GM23338 (cell line): ENCODE results near the gene LAMA4. TPM values are rescaled to one million over a fixed set of nuclear protein-coding genes. Genes with fewer than 3 reads are reported as not detected.

Source experiments
- ATAC-seq: fragments of 200-7000 bp; cut with Tn5 transposase; 3 replicates; pipeline ENCODE4 v1.9.1; 2020
- DNase-seq: peaks from one replicate; pipeline ENCODE4 v3.0.0-alpha.2; 2015; ENCODE audit warnings: low spot score
- H2AFZ ChIP-seq: fragments of 200-600 bp; sonication (generic); 2 replicates; pipeline ENCODE4 v1.8.0; 2016; ENCODE audit warnings: antibody characterized with exemption, mild to moderate bottlenecking, moderate library complexity
- H3F3A ChIP-seq: fragments of 200-600 bp; sonication (generic); replicated peaks from 2 replicates; pipeline ENCODE4 v1.8.0; 2017; ENCODE audit warnings: antibody characterized with exemption, mixed run types, low read depth
- H3K27ac ChIP-seq: fragments of 200-600 bp; sonication (generic); 2 replicates; pipeline ENCODE4 v1.6.1; 2016; ENCODE audit warnings: low read depth
- H3K27me3 ChIP-seq: fragments of 200-600 bp; sonication (generic); 2 replicates; pipeline ENCODE4 v1.8.0; 2016; ENCODE audit warnings: mild to moderate bottlenecking, mixed run types, moderate library complexity; ENCODE audit not compliant: insufficient read depth
- H3K36me3 ChIP-seq: fragments of 200-600 bp; sonication (generic); 2 replicates; pipeline ENCODE4 v1.8.0; 2016; ENCODE audit warnings: mild to moderate bottlenecking; ENCODE audit not compliant: insufficient read depth
- H3K4me1 ChIP-seq: fragments of 200-600 bp; sonication (generic); 2 replicates; pipeline ENCODE4 v1.8.0; 2016; ENCODE audit warnings: mild to moderate bottlenecking, moderate library complexity; ENCODE audit not compliant: insufficient read depth
- H3K4me2 ChIP-seq: fragments of 200-600 bp; sonication (generic); 2 replicates; pipeline ENCODE4 v1.7.1; 2017; ENCODE audit warnings: mixed run types
- H3K4me3 ChIP-seq: fragments of 200-600 bp; sonication (generic); 2 replicates; pipeline ENCODE4 v1.6.1; 2016; ENCODE audit warnings: mixed run types
- H3K79me2 ChIP-seq: fragments of 200-600 bp; sonication (generic); replicated peaks from 2 replicates; pipeline ENCODE4 v1.8.0; 2017; ENCODE audit warnings: mild to moderate bottlenecking; ENCODE audit not compliant: insufficient read depth
- H3K9me2 ChIP-seq: fragments of 200-600 bp; sonication (generic); 2 replicates; pipeline ENCODE4 v1.8.0; 2017; ENCODE audit not compliant: insufficient read depth
- H4K20me1 ChIP-seq: fragments of 200-600 bp; sonication (generic); replicated peaks from 2 replicates; pipeline ENCODE4 v1.8.0; 2017; ENCODE audit warnings: mild to moderate bottlenecking; ENCODE audit not compliant: insufficient read depth
- H3K27ac Mint-ChIP-seq: 2 replicates; pipeline ENCODE4 v1.8.0; 2020; ENCODE audit warnings: inconsistent platforms, mild to moderate bottlenecking, moderate library complexity, mixed read lengths
- H3K27me3 Mint-ChIP-seq: 3 replicates; pipeline ENCODE4 v1.8.0; 2022; ENCODE audit warnings: low read depth, mild to moderate bottlenecking, moderate library complexity, mixed read lengths, inconsistent platforms; ENCODE audit not compliant: insufficient read depth, poor library complexity
- H3K36me3 Mint-ChIP-seq: 3 replicates; pipeline ENCODE4 v1.8.0; 2021; ENCODE audit warnings: low read depth, mild to moderate bottlenecking, inconsistent platforms, moderate library complexity, mixed read lengths
- H3K4me1 Mint-ChIP-seq: 3 replicates; pipeline ENCODE4 v1.8.0; 2020; ENCODE audit warnings: mild to moderate bottlenecking, inconsistent platforms, mixed read lengths
- H3K4me3 Mint-ChIP-seq: 3 replicates; pipeline ENCODE4 v1.8.0; 2021; ENCODE audit warnings: moderate library complexity, mild to moderate bottlenecking, inconsistent platforms, mixed read lengths
- H3K9me3 Mint-ChIP-seq: 3 replicates; pipeline ENCODE4 v1.8.0; 2020; ENCODE audit warnings: moderate library complexity, mild to moderate bottlenecking, inconsistent platforms, mixed read lengths
- CREB1 ChIP-seq: fragments of 250-450 bp; sonication (Bioruptor Pico); IDR thresholded peaks from 2 replicates; pipeline ENCODE4 v1.5.0; 2020; ENCODE audit warnings: low read depth, mild to moderate bottlenecking, moderate library complexity
- ETS1 ChIP-seq: IDR thresholded peaks from 2 replicates; pipeline ENCODE4 v1.6.1; 2016; ENCODE audit warnings: antibody characterized with exemption
- EZH2 ChIP-seq: fragments of 200-600 bp; sonication (generic); IDR thresholded peaks from one replicate; pipeline ENCODE4 v1.8.0; 2017; ENCODE audit warnings: antibody characterized with exemption, mild to moderate bottlenecking, low read depth; ENCODE audit not compliant: unreplicated experiment
- EZH2phosphoT487 ChIP-seq: fragments of 200-600 bp; sonication (generic); IDR thresholded peaks from one replicate; pipeline ENCODE4 v1.8.1; 2018; ENCODE audit warnings: antibody characterized with exemption; ENCODE audit not compliant: unreplicated experiment
- NANOG ChIP-seq: IDR thresholded peaks from 2 replicates; pipeline ENCODE4 v1.6.1; 2016; ENCODE audit warnings: antibody characterized with exemption, borderline replicate concordance
- POLR2AphosphoS5 ChIP-seq: IDR thresholded peaks from 2 replicates; pipeline ENCODE4 v1.6.1; 2016; ENCODE audit warnings: antibody characterized with exemption, low read depth
- ZNF114 ChIP-seq: fragments of 250-450 bp; sonication (Bioruptor Pico); IDR thresholded peaks from 2 replicates; pipeline ENCODE4 v1.5.0; 2020; ENCODE audit warnings: mild to moderate bottlenecking, moderate library complexity
- ZNF331 ChIP-seq: fragments of 250-450 bp; sonication (Bioruptor Pico); IDR thresholded peaks from 2 replicates; pipeline ENCODE4 v1.5.0; 2020; ENCODE audit warnings: low read depth, mild to moderate bottlenecking, moderate library complexity
- polyA plus RNA-seq: library from polyadenylated mRNA; unstranded; fragments of >200 nt; fragmentation: Nextera tagmentation; extraction: Ambion mirVana; gene quantifications from 2 replicates; pipeline ENCODE4 v1.2.1, GENCODE V29; 2016
- total RNA-seq: library from RNA; depleted of rRNA; stranded (reverse); fragments of >200 nt; shearing (Covaris generic); gene quantifications from 2 replicates; pipeline ENCODE4 v1.2.3, GENCODE V29; 2014
- TF ChIP-seq, protein P1 (sequence below): fragments of 250-450 bp; sonication (Bioruptor Pico); IDR thresholded peaks from 2 replicates; pipeline ENCODE4 v1.5.0; 2020; ENCODE audit warnings: mild to moderate bottlenecking, moderate library complexity
- TF ChIP-seq, protein P2 (sequence below), 2 experiments: fragments of 200-600 bp in 1 of 2; sonication (generic) in 1 of 2; conservative IDR thresholded peaks; 2 replicates each; pipeline versions ENCODE4 v1.5.1 to v1.6.1; 2016 to 2017; ENCODE audit warnings: antibody characterized with exemption in 2 of 2, low read depth in 2 of 2, mild to moderate bottlenecking in 2 of 2, moderate library complexity in 1 of 2

LAMA4 gene
- total and polyA plus RNA-seq, 2 experiments from 2014 or later = 1.7 to 2.8 TPM

- H3K27ac ChIP-seq = no peak overlapping the region
- no peaks in the 10 kb centered on the region for H3F3A ChIP-seq
- H3K36me3 ChIP-seq = no peaks in the 10 kb centered on the region
- no peaks in the 10 kb centered on the region for H4K20me1 ChIP-seq
- Mint-ChIP-seq H3K4me1 (no peaks in the 10 kb centered on the region; the same call in 2 of the 3 replicates), H3K36me3 (no peaks in the 10 kb centered on the region), H3K27ac (no peak overlapping the region), H3K27me3 (no peaks in the 10 kb centered on the region), H3K9me3 (no peaks in the 10 kb centered on the region), H3K4me3 (no peak overlapping the region)
- H3K79me2 ChIP-seq = no peaks in the 10 kb centered on the region
- no peak overlapping the region for H3K4me2 ChIP-seq
- H2AFZ ChIP-seq = no peak overlapping the region
- DNase-seq (no peak), ATAC-seq (no peak)
- no peak for TF ChIP-seq ZNF114
- no peak for TF ChIP-seq EZH2phosphoT487
- TF ChIP-seq, protein P1, sequence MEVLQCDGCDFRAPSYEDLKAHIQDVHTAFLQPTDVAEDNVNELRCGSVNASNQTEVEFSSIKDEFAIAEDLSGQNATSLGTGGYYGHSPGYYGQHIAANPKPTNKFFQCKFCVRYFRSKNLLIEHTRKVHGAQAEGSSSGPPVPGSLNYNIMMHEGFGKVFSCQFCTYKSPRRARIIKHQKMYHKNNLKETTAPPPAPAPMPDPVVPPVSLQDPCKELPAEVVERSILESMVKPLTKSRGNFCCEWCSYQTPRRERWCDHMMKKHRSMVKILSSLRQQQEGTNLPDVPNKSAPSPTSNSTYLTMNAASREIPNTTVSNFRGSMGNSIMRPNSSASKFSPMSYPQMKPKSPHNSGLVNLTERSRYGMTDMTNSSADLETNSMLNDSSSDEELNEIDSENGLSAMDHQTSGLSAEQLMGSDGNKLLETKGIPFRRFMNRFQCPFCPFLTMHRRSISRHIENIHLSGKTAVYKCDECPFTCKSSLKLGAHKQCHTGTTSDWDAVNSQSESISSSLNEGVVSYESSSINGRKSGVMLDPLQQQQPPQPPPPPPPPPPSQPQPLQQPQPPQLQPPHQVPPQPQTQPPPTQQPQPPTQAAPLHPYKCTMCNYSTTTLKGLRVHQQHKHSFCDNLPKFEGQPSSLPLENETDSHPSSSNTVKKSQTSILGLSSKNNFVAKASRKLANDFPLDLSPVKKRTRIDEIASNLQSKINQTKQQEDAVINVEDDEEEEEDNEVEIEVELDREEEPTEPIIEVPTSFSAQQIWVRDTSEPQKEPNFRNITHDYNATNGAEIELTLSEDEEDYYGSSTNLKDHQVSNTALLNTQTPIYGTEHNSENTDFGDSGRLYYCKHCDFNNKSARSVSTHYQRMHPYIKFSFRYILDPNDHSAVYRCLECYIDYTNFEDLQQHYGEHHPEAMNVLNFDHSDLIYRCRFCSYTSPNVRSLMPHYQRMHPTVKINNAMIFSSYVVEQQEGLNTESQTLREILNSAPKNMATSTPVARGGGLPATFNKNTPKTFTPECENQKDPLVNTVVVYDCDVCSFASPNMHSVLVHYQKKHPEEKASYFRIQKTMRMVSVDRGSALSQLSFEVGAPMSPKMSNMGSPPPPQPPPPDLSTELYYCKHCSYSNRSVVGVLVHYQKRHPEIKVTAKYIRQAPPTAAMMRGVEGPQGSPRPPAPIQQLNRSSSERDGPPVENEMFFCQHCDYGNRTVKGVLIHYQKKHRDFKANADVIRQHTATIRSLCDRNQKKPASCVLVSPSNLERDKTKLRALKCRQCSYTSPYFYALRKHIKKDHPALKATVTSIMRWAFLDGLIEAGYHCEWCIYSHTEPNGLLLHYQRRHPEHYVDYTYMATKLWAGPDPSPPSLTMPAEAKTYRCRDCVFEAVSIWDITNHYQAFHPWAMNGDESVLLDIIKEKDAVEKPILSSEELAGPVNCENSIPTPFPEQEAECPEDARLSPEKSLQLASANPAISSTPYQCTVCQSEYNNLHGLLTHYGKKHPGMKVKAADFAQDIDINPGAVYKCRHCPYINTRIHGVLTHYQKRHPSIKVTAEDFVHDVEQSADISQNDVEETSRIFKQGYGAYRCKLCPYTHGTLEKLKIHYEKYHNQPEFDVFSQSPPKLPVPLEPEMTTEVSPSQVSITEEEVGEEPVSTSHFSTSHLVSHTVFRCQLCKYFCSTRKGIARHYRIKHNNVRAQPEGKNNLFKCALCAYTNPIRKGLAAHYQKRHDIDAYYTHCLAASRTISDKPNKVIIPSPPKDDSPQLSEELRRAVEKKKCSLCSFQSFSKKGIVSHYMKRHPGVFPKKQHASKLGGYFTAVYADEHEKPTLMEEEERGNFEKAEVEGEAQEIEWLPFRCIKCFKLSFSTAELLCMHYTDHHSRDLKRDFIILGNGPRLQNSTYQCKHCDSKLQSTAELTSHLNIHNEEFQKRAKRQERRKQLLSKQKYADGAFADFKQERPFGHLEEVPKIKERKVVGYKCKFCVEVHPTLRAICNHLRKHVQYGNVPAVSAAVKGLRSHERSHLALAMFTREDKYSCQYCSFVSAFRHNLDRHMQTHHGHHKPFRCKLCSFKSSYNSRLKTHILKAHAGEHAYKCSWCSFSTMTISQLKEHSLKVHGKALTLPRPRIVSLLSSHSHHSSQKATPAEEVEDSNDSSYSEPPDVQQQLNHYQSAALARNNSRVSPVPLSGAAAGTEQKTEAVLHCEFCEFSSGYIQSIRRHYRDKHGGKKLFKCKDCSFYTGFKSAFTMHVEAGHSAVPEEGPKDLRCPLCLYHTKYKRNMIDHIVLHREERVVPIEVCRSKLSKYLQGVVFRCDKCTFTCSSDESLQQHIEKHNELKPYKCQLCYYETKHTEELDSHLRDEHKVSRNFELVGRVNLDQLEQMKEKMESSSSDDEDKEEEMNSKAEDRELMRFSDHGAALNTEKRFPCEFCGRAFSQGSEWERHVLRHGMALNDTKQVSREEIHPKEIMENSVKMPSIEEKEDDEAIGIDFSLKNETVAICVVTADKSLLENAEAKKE (CRISPR knock-in tag) = no peak
- TF ChIP-seq CREB1 (CRISPR knock-in tag) = no peak
- no peak for TF ChIP-seq POLR2AphosphoS5
- TF ChIP-seq, protein P2, sequence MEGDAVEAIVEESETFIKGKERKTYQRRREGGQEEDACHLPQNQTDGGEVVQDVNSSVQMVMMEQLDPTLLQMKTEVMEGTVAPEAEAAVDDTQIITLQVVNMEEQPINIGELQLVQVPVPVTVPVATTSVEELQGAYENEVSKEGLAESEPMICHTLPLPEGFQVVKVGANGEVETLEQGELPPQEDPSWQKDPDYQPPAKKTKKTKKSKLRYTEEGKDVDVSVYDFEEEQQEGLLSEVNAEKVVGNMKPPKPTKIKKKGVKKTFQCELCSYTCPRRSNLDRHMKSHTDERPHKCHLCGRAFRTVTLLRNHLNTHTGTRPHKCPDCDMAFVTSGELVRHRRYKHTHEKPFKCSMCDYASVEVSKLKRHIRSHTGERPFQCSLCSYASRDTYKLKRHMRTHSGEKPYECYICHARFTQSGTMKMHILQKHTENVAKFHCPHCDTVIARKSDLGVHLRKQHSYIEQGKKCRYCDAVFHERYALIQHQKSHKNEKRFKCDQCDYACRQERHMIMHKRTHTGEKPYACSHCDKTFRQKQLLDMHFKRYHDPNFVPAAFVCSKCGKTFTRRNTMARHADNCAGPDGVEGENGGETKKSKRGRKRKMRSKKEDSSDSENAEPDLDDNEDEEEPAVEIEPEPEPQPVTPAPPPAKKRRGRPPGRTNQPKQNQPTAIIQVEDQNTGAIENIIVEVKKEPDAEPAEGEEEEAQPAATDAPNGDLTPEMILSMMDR (conservative IDR thresholded peaks at IDR 0.05; ENCODE audit: low read depth in 2 of 2) = no peak
- no peak for TF ChIP-seq ZNF331 (CRISPR knock-in tag)
- no peak for TF ChIP-seq EZH2
- TF ChIP-seq NANOG = no peak
- TF ChIP-seq ETS1 = no peak
- no peaks in the 10 kb centered on the region for H3K9me2 ChIP-seq
- no peaks in the 10 kb centered on the region for H3K4me1 ChIP-seq
- no peaks in the 10 kb centered on the region for H3K27me3 ChIP-seq
- H3K4me3 ChIP-seq = no peak overlapping the region
These were observed 105.1 kb downstream of the LAMA4 start for GRCh38 chr6:112149236-112149635.
